ENCODE results near the gene EDA. TPM values are rescaled to one million over a fixed set of nuclear protein-coding genes. Genes with fewer than 3 reads are reported as not detected.

EDA gene
- total RNA-seq, 1 donor from 2014 or later = 3.0 TPM

DNA sequence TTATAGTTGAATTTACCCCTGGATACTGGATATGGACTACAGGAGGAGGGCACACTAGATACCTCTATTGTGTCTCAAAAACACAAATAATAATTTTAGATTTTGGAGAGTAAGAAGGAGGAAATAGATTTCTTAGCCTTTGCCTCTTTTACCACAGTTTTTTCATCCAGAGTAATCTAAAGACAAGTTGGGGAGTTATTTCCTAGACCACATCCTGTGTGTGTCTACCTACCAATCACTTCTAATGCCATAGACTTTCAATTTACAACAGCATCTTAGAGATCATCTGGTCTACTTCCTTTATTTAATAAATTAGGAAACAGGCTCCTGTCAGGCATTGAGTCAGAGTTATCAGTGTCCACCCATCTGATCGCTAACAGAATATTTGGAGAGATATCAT is 191.5 kb downstream of the EDA start:
- Mint-ChIP-seq H3K4me1 (ENCODE audit: low read depth) (no peaks in the 10 kb centered on the region), H3K36me3 (ENCODE audit: insufficient read depth) (no peaks in the 10 kb centered on the region), H3K27me3 (no peaks in the 10 kb centered on the region), H3K27ac (no peak overlapping the region), H3K4me3 (ENCODE audit: low read depth) (no peak overlapping the region), H3K9me3 (ENCODE audit: low read depth) (peaks cover 16% of the 10 kb centered on the region)
- TF ChIP-seq, protein P1, sequence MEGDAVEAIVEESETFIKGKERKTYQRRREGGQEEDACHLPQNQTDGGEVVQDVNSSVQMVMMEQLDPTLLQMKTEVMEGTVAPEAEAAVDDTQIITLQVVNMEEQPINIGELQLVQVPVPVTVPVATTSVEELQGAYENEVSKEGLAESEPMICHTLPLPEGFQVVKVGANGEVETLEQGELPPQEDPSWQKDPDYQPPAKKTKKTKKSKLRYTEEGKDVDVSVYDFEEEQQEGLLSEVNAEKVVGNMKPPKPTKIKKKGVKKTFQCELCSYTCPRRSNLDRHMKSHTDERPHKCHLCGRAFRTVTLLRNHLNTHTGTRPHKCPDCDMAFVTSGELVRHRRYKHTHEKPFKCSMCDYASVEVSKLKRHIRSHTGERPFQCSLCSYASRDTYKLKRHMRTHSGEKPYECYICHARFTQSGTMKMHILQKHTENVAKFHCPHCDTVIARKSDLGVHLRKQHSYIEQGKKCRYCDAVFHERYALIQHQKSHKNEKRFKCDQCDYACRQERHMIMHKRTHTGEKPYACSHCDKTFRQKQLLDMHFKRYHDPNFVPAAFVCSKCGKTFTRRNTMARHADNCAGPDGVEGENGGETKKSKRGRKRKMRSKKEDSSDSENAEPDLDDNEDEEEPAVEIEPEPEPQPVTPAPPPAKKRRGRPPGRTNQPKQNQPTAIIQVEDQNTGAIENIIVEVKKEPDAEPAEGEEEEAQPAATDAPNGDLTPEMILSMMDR (IDR thresholded peaks at IDR 0.05; ENCODE audit: unreplicated experiment) = no peak
- DNase-seq (ENCODE audit: low spot score, unreplicated experiment) = no peak

DNA sequence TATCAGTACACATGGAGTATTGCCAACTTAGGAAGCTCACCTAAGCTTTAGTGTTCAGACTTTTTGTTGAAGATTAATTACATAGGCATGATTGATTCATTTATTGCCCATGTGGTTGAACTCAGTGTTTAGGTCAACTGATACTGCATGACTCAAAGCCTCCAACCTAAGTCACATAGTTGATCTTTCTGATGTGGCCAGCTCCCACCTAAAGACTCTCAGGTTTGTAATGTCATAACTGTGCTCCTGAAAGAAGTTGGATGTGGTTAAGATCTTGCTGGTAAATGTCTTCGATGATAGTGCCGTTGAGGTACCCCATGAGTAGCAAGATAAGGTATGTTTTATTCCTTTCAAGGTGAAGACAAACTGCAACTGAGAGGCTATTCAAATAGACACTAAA is 192.5 kb downstream of the EDA start:
- H3K36me3 Mint-ChIP-seq (ENCODE audit: insufficient read depth) = no peaks in the 10 kb centered on the region
- TF ChIP-seq, protein P1 (IDR thresholded peaks at IDR 0.05; ENCODE audit: unreplicated experiment) = no peak
- peaks cover 22% of the 10 kb centered on the region for H3K9me3 Mint-ChIP-seq (ENCODE audit: low read depth)
- H3K27ac Mint-ChIP-seq = no peak overlapping the region
- no peaks in the 10 kb centered on the region for H3K4me1 Mint-ChIP-seq (ENCODE audit: low read depth)
- H3K27me3 Mint-ChIP-seq = no peaks in the 10 kb centered on the region
- H3K4me3 Mint-ChIP-seq (ENCODE audit: low read depth) = no peak overlapping the region
- no peak for DNase-seq (ENCODE audit: low spot score, unreplicated experiment)

DNA sequence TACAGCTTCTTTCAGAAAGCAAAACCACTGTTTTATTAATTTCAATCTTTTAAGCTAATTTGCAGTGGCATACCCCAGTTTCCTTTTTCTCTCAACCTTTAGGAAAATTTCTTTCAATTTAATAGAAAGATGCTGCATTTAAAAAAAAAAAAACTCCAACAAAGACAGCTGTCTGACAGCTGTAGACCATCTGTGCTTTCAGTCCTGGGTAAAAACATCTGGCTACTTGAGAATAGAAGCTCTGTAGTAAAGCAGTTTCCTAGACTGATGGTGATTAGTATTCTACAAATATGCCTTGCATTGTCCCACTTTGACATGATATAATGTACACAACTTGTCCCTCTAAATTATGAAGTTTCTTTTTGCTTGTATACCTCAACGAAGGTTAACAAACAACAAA is 197.8 kb downstream of the EDA start:
- Mint-ChIP-seq H3K27me3 (no peaks in the 10 kb centered on the region), H3K36me3 (ENCODE audit: insufficient read depth) (no peaks in the 10 kb centered on the region), H3K4me1 (ENCODE audit: low read depth) (no peaks in the 10 kb centered on the region), H3K9me3 (ENCODE audit: low read depth) (peaks cover 34% of the 10 kb centered on the region), H3K4me3 (ENCODE audit: low read depth) (no peak overlapping the region), H3K27ac (no peak overlapping the region)
- no peak for DNase-seq (ENCODE audit: low spot score, unreplicated experiment)
- TF ChIP-seq, protein P1 (IDR thresholded peaks at IDR 0.05; ENCODE audit: unreplicated experiment) = no peak

DNA sequence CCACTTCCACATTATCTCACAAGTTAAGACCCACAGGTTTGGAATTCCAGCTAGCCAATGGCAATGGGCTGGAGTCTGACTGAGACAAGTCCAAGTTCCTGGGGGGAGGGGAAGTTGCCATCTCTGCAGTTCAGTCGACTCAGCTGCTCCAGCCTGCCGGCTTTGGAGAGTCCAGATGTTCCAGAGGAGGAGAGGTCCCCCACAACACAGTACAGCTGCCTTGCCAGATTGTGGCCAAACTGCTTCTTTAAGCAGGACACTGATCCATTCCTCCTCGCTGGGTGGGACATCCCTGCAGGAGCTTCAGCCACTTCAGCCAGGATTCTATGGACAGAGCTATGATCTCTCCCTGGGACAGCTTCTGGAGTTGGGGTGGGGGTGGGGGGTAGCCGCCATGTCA is 199.2 kb downstream of the EDA start:
- Mint-ChIP-seq H3K36me3 (ENCODE audit: insufficient read depth) (no peaks in the 10 kb centered on the region), H3K9me3 (ENCODE audit: low read depth) (peaks cover 41% of the 10 kb centered on the region), H3K4me3 (ENCODE audit: low read depth) (no peak overlapping the region), H3K4me1 (ENCODE audit: low read depth) (no peaks in the 10 kb centered on the region), H3K27me3 (no peaks in the 10 kb centered on the region), H3K27ac (no peak overlapping the region)
- TF ChIP-seq, protein P1 (IDR thresholded peaks at IDR 0.05; ENCODE audit: unreplicated experiment) = no peak
- no peak for DNase-seq (ENCODE audit: low spot score, unreplicated experiment)

DNA sequence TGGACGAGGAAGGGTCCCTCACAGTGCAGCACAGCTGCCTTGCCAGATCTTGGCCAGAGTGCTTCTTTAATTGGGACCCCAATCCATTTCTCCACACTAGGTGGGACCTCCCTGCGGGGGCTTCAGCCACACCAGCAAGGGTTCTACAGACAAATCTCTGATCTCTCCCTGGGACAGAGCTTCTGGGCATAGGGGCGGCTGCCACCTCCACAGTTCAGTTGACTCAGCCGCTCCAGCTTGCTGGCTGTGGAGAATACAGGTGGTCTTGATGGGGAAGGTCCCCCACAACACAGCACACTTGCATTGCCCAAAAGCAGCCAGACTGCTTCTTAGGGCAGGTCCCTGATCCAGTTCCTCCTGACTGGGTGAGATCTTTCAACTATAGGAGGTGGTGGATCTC is 199.6 kb downstream of the EDA start:
- Mint-ChIP-seq H3K4me3 (ENCODE audit: low read depth) (no peak overlapping the region), H3K4me1 (ENCODE audit: low read depth) (no peaks in the 10 kb centered on the region), H3K9me3 (ENCODE audit: low read depth) (peaks cover 43% of the 10 kb centered on the region), H3K36me3 (ENCODE audit: insufficient read depth) (no peaks in the 10 kb centered on the region), H3K27ac (no peak overlapping the region), H3K27me3 (no peaks in the 10 kb centered on the region)
- TF ChIP-seq, protein P1 (IDR thresholded peaks at IDR 0.05; ENCODE audit: unreplicated experiment) = no peak
- no peak for DNase-seq (ENCODE audit: low spot score, unreplicated experiment)
